Neural cell (in vitro differentiated cells): Measurements from ENCODE around the gene DLG2. TPM values are rescaled to one million over a fixed set of nuclear protein-coding genes. Genes with fewer than 3 reads are reported as not detected.

Experiments
- H2AFZ ChIP-seq: fragments of 200-600, 300-800 bp; sonication (generic), shearing (Covaris generic); 2 replicates; pipeline ENCODE4 v1.6.0; 2014; ENCODE audit warnings: low read depth, mild to moderate bottlenecking, antibody characterized with exemption, low read length, moderate library complexity
- H3F3A ChIP-seq: fragments of 200-600 bp; shearing (Covaris generic); 2 replicates; pipeline ENCODE4 v1.6.1; 2016; ENCODE audit warnings: mild to moderate bottlenecking, moderate library complexity, mixed read lengths, antibody characterized with exemption, low read length; ENCODE audit not compliant: insufficient read depth, poor library complexity, severe bottlenecking
- H3K27ac ChIP-seq: fragments of 200-600, 300-800 bp; sonication (generic), shearing (Covaris generic); 2 replicates; pipeline ENCODE4 v1.5.1; 2014; ENCODE audit warnings: mild to moderate bottlenecking, low read length, moderate library complexity
- H3K27me3 ChIP-seq: fragments of 300-800, 200-600 bp; sonication (generic), shearing (Covaris generic); 2 replicates; pipeline ENCODE4 v1.6.0; 2014; ENCODE audit warnings: mild to moderate bottlenecking, low read depth, low read length, moderate library complexity; ENCODE audit not compliant: insufficient read depth
- H3K36me3 ChIP-seq: fragments of 300-800, 200-600 bp; sonication (generic), shearing (Covaris generic); 2 replicates; pipeline ENCODE4 v1.5.1; 2014; ENCODE audit warnings: mild to moderate bottlenecking, antibody characterized with exemption, low read length, moderate library complexity; ENCODE audit not compliant: insufficient read depth
- H3K4me2 ChIP-seq: fragments of 300-800, 200-600 bp; sonication (generic), shearing (Covaris generic); 2 replicates; pipeline ENCODE4 v1.6.0; 2014; ENCODE audit warnings: mild to moderate bottlenecking, low read length
- H3K4me3 ChIP-seq: fragments of 300-800, 200-600 bp; sonication (generic), shearing (Covaris generic); 2 replicates; pipeline ENCODE4 v1.5.1; 2014; ENCODE audit warnings: mild to moderate bottlenecking, low read length, moderate library complexity
- H3K79me2 ChIP-seq: fragments of 200-600 bp; shearing (Covaris generic); replicated peaks from 2 replicates; pipeline ENCODE4 v1.6.0; 2014; ENCODE audit warnings: mild to moderate bottlenecking, low read length, moderate library complexity; ENCODE audit not compliant: insufficient read depth
- H3K9ac ChIP-seq: fragments of 300-800, 200-600 bp; sonication (generic), shearing (Covaris generic); 2 replicates; pipeline ENCODE4 v1.6.1; 2016; ENCODE audit warnings: mild to moderate bottlenecking, low read length, mixed read lengths
- H3K9me2 ChIP-seq: fragments of 200-600 bp; shearing (Covaris generic); 2 replicates; pipeline ENCODE4 v1.6.1; 2016; ENCODE audit warnings: mild to moderate bottlenecking, low read length, mixed read lengths; ENCODE audit not compliant: insufficient read depth
- H3K9me3 ChIP-seq: fragments of 200-600, 300-800 bp; sonication (generic), shearing (Covaris generic); 2 replicates; pipeline ENCODE4 v1.6.1; 2016; ENCODE audit warnings: mild to moderate bottlenecking, mixed run types, low read length, moderate library complexity, mixed read lengths
- H4K20me1 ChIP-seq: fragments of 200-600 bp; shearing (Covaris generic); 2 replicates; pipeline ENCODE4 v1.6.1; 2016; ENCODE audit warnings: mild to moderate bottlenecking, mixed run types; ENCODE audit not compliant: insufficient read depth
- CTCF ChIP-seq: fragments of 450-650 bp; IDR thresholded peaks from 2 replicates; pipeline ENCODE4 v1.5.1; 2014; ENCODE audit warnings: antibody characterized with exemption, mild to moderate bottlenecking, moderate library complexity; ENCODE audit not compliant: poor library complexity, severe bottlenecking
- EP300 ChIP-seq: fragments of 450-650 bp; conservative IDR thresholded peaks from 2 replicates; pipeline ENCODE4 v1.6.1; 2014; ENCODE audit warnings: antibody characterized with exemption, mild to moderate bottlenecking, moderate library complexity; ENCODE audit not compliant: poor library complexity, severe bottlenecking
- EZH2 ChIP-seq: fragments of 200-600, 300-800 bp; shearing (Covaris generic), sonication (generic); IDR thresholded peaks from 2 replicates; pipeline ENCODE4 v1.6.1; 2014; ENCODE audit warnings: antibody characterized with exemption, low read length, borderline replicate concordance, mild to moderate bottlenecking; ENCODE audit not compliant: insufficient read depth, poor library complexity, severe bottlenecking
- MXI1 ChIP-seq: fragments of 450-650 bp; conservative IDR thresholded peaks from 2 replicates; pipeline ENCODE4 v1.6.1; 2014; ENCODE audit warnings: antibody characterized with exemption, mild to moderate bottlenecking; ENCODE audit not compliant: poor library complexity, severe bottlenecking
- POLR2AphosphoS5 ChIP-seq: IDR thresholded peaks from 2 replicates; pipeline ENCODE4 v1.6.1; 2012
- RAD21 ChIP-seq: fragments of 450-650 bp; conservative IDR thresholded peaks from 2 replicates; pipeline ENCODE4 v1.6.1; 2014; ENCODE audit warnings: antibody characterized with exemption, mild to moderate bottlenecking, moderate library complexity
- REST ChIP-seq: IDR thresholded peaks from 2 replicates; pipeline ENCODE4 v1.6.1; 2012; ENCODE audit warnings: borderline replicate concordance
- SMC3 ChIP-seq: fragments of 450-650 bp; conservative IDR thresholded peaks from 2 replicates; pipeline ENCODE4 v1.6.1; 2014; ENCODE audit warnings: antibody characterized with exemption, mild to moderate bottlenecking, moderate library complexity; ENCODE audit not compliant: poor library complexity
- TAF1 ChIP-seq: IDR thresholded peaks from 2 replicates; pipeline ENCODE4 v1.6.1; 2012; ENCODE audit warnings: low read depth
- polyA plus RNA-seq: library from polyadenylated mRNA; depleted of rRNA; stranded (reverse); fragments of >200 nt; gene quantifications from 2 replicates; pipeline ENCODE4 v1.2.3, GENCODE V29; 2014

The DLG2 gene
- polyA plus RNA-seq, 1 donor from 2014 or later: 179 TPM

DNA sequence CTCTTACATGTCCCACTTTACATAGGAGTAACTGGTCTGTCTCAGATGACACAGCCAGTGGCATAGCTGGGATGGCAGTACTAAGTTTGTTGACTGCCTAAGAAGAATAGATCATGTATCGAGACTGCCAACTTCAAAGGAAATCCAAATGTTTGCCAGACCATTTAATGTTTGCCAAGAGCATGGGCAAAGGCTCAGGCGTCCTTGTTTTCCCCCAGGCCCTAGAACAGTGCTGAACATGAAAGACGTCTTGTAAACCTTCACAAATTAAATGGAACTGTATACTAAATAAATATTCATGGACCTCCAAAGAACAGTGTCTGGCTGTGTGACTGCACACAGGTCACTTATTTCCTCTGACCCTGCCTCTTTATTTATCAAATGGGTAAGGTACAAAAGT lies 2106.3 kb downstream of the DLG2 start:
- Histone ChIP-seq H3K9me2 (no peaks in the 10 kb centered on the region), H3K4me2 (no peak overlapping the region), H2AFZ (no peak overlapping the region), H3K9me3 (no peaks in the 10 kb centered on the region), H3K27me3 (no peaks in the 10 kb centered on the region), H3K27ac (no peak overlapping the region), H3F3A (no peaks in the 10 kb centered on the region), H3K9ac (no peak overlapping the region), H3K79me2 (peaks cover 3% of the 10 kb centered on the region), H3K4me3 (no peak overlapping the region), H4K20me1 (no peaks in the 10 kb centered on the region), H3K36me3 (no peaks in the 10 kb centered on the region)
- TF ChIP-seq EZH2: no peak
- TF ChIP-seq SMC3: no peak
- TF ChIP-seq REST: no peak
- no peak for TF ChIP-seq MXI1
- TF ChIP-seq TAF1: no peak
- no peak for TF ChIP-seq EP300
- TF ChIP-seq POLR2AphosphoS5: no peak
- TF ChIP-seq RAD21: no peak
- no peak for TF ChIP-seq CTCF

GRCh38 chr11:83511646-83512045 lies 2115.5 kb downstream of the DLG2 start:
- Histone ChIP-seq H3K27ac (peak overlapping the region; percentile 78), H3K79me2 (no peaks in the 10 kb centered on the region), H3K4me2 (no peak overlapping the region), H4K20me1 (no peaks in the 10 kb centered on the region), H3K4me3 (peak overlapping the region; percentile 33), H3K27me3 (no peaks in the 10 kb centered on the region), H2AFZ (no peak overlapping the region), H3F3A (peaks cover 5% of the 10 kb centered on the region), H3K9me3 (no peaks in the 10 kb centered on the region), H3K9ac (peak overlapping the region; percentile 44), H3K9me2 (no peaks in the 10 kb centered on the region), H3K36me3 (no peaks in the 10 kb centered on the region)
- TF ChIP-seq MXI1 (no peak), POLR2AphosphoS5 (peak; percentile 63)
